Effector memory CD4-positive, alpha-beta T cell (primary cell): ENCODE results near the gene TMOD2.

Experiments
- DNase-seq, 3 donors: peaks; one replicate each; pipeline ENCODE4 v3.0.0-alpha.2; 2020
- H3K27ac ChIP-seq: 2 replicates; pipeline ENCODE4 v1.7.0; 2013; ENCODE audit warnings: mild to moderate bottlenecking, low read length, moderate library complexity; ENCODE audit not compliant: insufficient read depth, poor library complexity, severe bottlenecking
- H3K27me3 ChIP-seq: replicated peaks from 2 replicates; pipeline ENCODE4 v1.7.0; 2013; ENCODE audit warnings: mild to moderate bottlenecking, low read length; ENCODE audit not compliant: insufficient read depth, control insufficient read depth, poor library complexity, severe bottlenecking
- H3K36me3 ChIP-seq: 2 replicates; pipeline ENCODE4 v1.7.0; 2013; ENCODE audit warnings: mild to moderate bottlenecking, low read length, moderate library complexity; ENCODE audit not compliant: control insufficient read depth, insufficient read depth
- H3K4me1 ChIP-seq: 2 replicates; pipeline ENCODE4 v1.7.0; 2013; ENCODE audit warnings: low read length, mild to moderate bottlenecking; ENCODE audit not compliant: control insufficient read depth, insufficient read depth, poor library complexity, severe bottlenecking
- H3K4me3 ChIP-seq: 2 replicates; pipeline ENCODE4 v1.7.0; 2013; ENCODE audit warnings: low read length, low read depth, mild to moderate bottlenecking; ENCODE audit not compliant: insufficient read depth, poor library complexity, severe bottlenecking
- H3K9me3 ChIP-seq: 2 replicates; pipeline ENCODE4 v1.7.0; 2013; ENCODE audit warnings: mild to moderate bottlenecking, low read length, moderate library complexity; ENCODE audit not compliant: control insufficient read depth

The TMOD2 gene

DNA sequence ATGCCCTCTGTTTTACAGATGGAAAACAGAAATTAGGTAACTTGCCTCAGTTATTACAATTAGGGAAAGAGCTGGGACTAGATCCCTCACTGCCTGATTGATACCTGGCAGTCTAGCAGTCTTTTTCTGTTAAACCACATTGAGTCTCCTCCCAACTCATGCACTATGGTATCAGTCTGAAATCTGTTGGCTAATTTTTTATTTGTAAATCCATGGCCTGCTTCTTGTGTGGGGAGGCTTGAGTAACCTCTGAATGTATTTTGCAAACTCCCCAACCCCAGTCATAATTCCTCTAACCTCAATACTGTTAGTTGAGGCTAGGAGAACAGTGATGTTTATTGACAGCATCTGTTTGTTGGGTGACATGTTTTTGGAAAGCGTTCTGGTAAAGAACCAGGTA is 113.9 kb downstream of the TMOD2 start:
- no peak overlapping the region for H3K4me3 ChIP-seq
- H3K27ac ChIP-seq, result no peak overlapping the region
- no peak for DNase-seq
- no peaks in the 10 kb centered on the region for H3K9me3 ChIP-seq
- peaks cover 24% of the 10 kb centered on the region for H3K36me3 ChIP-seq
- no peaks in the 10 kb centered on the region for H3K4me1 ChIP-seq
- H3K27me3 ChIP-seq, result no peaks in the 10 kb centered on the region
